NCI-H2029 treated with DMSO at 0.1 percent for 48 hours (cell line): ENCODE measurements around the gene RPL38.

Experiments
- DNase-seq: peaks from one replicate; lab custom pipeline; 2025; lab: John Stamatoyannopoulos, UW

Gene RPL38

GRCh38 chr17:74226252-74226651 lies 22.8 kb downstream of the RPL38 start:
- DNase-seq = no peak

GRCh38 chr17:74227271-74228080 lies 24.0 kb downstream of the RPL38 start:
- DNase-seq = no peak

- no peak for DNase-seq
These were observed 25.0 kb downstream of the RPL38 start for GRCh38 chr17:74228306-74228978.

- no peak for DNase-seq
These were observed 27.4 kb downstream of the RPL38 start for GRCh38 chr17:74230896-74231295.

- no peak for DNase-seq
These were observed 28.7 kb downstream of the RPL38 start for GRCh38 chr17:74231928-74232907.

- DNase-seq = no peak
These were observed 30.5 kb downstream of the RPL38 start for GRCh38 chr17:74233937-74234336.

- no peak for DNase-seq
These were observed 31.0 kb downstream of the RPL38 start for GRCh38 chr17:74234486-74234885.

- no peak for DNase-seq
These were observed 31.6 kb downstream of the RPL38 start for GRCh38 chr17:74235040-74235581.

- no peak for DNase-seq
These were observed 32.5 kb downstream of the RPL38 start for GRCh38 chr17:74235911-74236371.

- no peak for DNase-seq
These were observed 33.8 kb downstream of the RPL38 start for GRCh38 chr17:74237321-74237720.

- DNase-seq = no peak
These were observed 35.7 kb downstream of the RPL38 start for GRCh38 chr17:74239172-74239571.

- no peak for DNase-seq
These were observed 37.2 kb downstream of the RPL38 start for GRCh38 chr17:74240618-74241205.

GRCh38 chr17:74241431-74241830 lies 38.0 kb downstream of the RPL38 start:
- DNase-seq = no peak

GRCh38 chr17:74241847-74242246 lies 38.4 kb downstream of the RPL38 start:
- DNase-seq = no peak

GRCh38 chr17:74243013-74243755 lies 39.7 kb downstream of the RPL38 start:
- no peak for DNase-seq

GRCh38 chr17:74244128-74244527 lies 40.6 kb downstream of the RPL38 start:
- no peak for DNase-seq

- DNase-seq = no peak
These were observed 41.1 kb downstream of the RPL38 start for GRCh38 chr17:74244548-74244947.

GRCh38 chr17:74245145-74245831 lies 41.8 kb downstream of the RPL38 start:
- no peak for DNase-seq

- no peak for DNase-seq
These were observed 42.4 kb downstream of the RPL38 start for GRCh38 chr17:74245871-74246270.

- DNase-seq = no peak
These were observed 46.3 kb downstream of the RPL38 start for GRCh38 chr17:74249590-74250270.
